Activated naive CD4-positive, alpha-beta T cell treated with anti-CD3 and anti-CD28 coated beads, Interleukin-2, amount 50 U/mL, for 72 hours (primary cell): ENCODE results near the gene CACNB4. TPM values are rescaled to one million over a fixed set of nuclear protein-coding genes. Genes with fewer than 3 reads are reported as not detected.
"Not testable (repeated sequence)": the region's sequence is repeated elsewhere in the genome, so short reads cannot be mapped to it uniquely, and the experiment has no call there.

ENCODE experiments used
- ATAC-seq, 2 donors: fragments of 150-1000 bp; cut with Tn5 transposase; 2 replicates each; pipeline ENCODE4 v1.10.0; 2021; ENCODE audit warnings: mild to moderate bottlenecking in 2 of 2, moderate library complexity in 2 of 2
- DNase-seq, 2 donors: peaks; one replicate each; pipeline ENCODE4 v3.0.0; 2021 to 2022; ENCODE audit warnings: low spot score in 2 of 2
- H3K27ac Mint-ChIP-seq, 2 donors: one replicate each; pipeline ENCODE4 v1.8.0; 2022; ENCODE audit warnings: mild to moderate bottlenecking in 2 of 2, mixed read lengths in 2 of 2
- H3K36me3 Mint-ChIP-seq, 2 donors: one replicate each; pipeline ENCODE4 v1.8.0; 2022; ENCODE audit warnings: mixed read lengths in 2 of 2
- H3K9me3 Mint-ChIP-seq, 2 donors: one replicate each; pipeline ENCODE4 v1.8.0; 2022; ENCODE audit warnings: mixed read lengths in 2 of 2
- total RNA-seq, 2 donors: library from RNA; stranded (reverse); gene quantifications; one replicate each; pipeline ENCODE4 v1.2.3, GENCODE V29; 2022

The CACNB4 gene
- total RNA-seq, 2 donors from 2014 or later, result 0.32 to 1.5 TPM

DNA sequence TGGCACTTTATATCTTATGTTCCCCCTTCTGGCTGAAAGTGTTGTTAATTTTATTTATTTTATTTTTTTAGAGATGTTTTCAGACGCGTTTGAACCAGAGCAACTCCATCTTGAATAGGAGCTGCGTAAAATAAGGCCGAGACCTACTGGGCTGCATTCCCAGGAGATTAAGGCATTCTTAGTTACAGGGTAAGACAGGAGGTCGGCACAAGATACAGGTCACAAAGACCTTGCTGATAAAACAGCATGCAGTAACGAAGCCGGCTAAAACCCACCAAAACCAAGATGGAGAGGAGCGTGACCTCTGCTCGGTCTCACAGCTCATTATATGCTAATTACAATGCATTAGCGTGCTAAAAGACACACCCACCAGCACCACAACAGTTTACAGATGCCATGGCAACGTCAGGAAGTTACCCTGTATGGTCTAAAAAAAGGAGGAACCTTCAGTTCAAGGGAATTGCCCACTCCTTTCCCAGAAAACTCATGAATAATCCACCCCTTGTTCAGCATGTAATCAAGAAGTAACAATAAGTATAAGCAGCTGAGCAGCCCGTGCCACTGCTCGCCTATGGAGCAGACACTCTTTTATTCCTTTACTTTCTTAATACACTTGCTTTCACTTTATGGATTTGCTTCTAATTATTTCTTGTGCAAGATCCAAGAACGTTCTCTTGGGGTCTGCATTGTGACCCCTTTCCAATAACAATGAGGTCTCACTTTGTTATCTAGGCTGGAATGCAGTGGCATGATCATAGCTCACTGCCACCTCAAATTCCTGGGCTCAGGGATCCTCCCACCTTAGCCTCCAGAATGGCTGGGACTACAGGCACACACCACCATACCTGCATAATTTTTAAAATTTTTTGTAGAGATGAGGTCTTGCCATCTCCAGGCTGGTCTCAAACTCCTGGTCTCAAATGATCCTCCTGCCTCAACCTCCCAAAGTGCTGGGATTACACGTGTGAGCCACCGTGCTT lies 55.9 kb downstream of the CACNB4 start:
- H3K9me3 Mint-ChIP-seq, result no peaks in the 10 kb centered on the region

GRCh38 chr2:152038441-152038958 lies 60.3 kb downstream of the CACNB4 start:
- ATAC-seq (no peak), DNase-seq (no peak)
- no peaks in the 10 kb centered on the region for H3K36me3 Mint-ChIP-seq
- H3K27ac Mint-ChIP-seq, result no peak overlapping the region
- H3K9me3 Mint-ChIP-seq, result no peaks in the 10 kb centered on the region

More for the DNA sequence above, 55.9 kb downstream of the CACNB4 start:
- no peak for ATAC-seq
- DNase-seq, result no peak
- no peak overlapping the region for H3K27ac Mint-ChIP-seq
- H3K36me3 Mint-ChIP-seq, result no peaks in the 10 kb centered on the region

DNA sequence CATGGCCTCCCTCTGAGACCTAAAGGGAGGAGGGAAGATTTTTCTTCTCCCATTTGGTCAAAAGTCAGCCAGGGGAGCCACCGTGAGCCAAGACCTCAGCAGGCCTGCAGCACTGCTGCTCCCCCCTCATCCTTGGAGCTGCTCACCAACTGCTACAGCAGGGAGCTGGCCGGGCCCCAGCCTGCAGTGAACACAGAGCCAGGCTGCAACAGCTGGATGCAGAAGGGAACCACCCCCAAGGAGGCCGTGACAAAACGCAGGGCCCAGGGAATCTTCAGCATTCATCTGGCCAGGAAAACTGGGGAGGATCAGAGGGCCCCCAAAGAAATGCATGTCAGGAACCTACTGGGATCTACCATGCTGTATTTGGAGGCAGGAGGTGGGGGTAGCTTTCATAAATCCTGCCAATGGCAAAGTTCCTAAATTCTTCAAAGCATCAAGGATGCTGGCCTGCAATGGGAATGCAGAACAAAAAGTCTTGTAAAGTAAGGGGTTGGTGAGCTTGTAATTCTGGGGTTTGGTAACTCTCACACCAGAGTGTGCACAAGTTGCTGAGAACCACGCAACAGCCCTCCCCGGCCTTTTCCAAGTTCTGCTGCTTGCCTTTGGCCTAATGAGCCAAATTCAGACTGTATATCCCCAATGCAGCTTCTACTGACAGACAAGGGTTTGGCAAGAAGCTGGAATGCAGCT lies 61.0 kb downstream of the CACNB4 start:
- DNase-seq (no peak), ATAC-seq (no peak)
- no peak overlapping the region for H3K27ac Mint-ChIP-seq
- H3K9me3 Mint-ChIP-seq, result no peaks in the 10 kb centered on the region
- H3K36me3 Mint-ChIP-seq, result no peaks in the 10 kb centered on the region

- no peaks in the 10 kb centered on the region for H3K9me3 Mint-ChIP-seq
- DNase-seq (peak in 1 of 2 donors; percentile 55), ATAC-seq (peak; percentile 49 to 78)
- H3K27ac Mint-ChIP-seq, result no peak overlapping the region
- H3K36me3 Mint-ChIP-seq, result no peaks in the 10 kb centered on the region
Observed at GRCh38 chr2:152036611-152037469, 62.0 kb downstream of the CACNB4 start.

GRCh38 chr2:152034257-152034801 lies 64.5 kb downstream of the CACNB4 start:
- ATAC-seq (no peak), DNase-seq (no peak)
- H3K27ac Mint-ChIP-seq, result no peak overlapping the region
- H3K36me3 Mint-ChIP-seq, result no peaks in the 10 kb centered on the region
- no peaks in the 10 kb centered on the region for H3K9me3 Mint-ChIP-seq

DNA sequence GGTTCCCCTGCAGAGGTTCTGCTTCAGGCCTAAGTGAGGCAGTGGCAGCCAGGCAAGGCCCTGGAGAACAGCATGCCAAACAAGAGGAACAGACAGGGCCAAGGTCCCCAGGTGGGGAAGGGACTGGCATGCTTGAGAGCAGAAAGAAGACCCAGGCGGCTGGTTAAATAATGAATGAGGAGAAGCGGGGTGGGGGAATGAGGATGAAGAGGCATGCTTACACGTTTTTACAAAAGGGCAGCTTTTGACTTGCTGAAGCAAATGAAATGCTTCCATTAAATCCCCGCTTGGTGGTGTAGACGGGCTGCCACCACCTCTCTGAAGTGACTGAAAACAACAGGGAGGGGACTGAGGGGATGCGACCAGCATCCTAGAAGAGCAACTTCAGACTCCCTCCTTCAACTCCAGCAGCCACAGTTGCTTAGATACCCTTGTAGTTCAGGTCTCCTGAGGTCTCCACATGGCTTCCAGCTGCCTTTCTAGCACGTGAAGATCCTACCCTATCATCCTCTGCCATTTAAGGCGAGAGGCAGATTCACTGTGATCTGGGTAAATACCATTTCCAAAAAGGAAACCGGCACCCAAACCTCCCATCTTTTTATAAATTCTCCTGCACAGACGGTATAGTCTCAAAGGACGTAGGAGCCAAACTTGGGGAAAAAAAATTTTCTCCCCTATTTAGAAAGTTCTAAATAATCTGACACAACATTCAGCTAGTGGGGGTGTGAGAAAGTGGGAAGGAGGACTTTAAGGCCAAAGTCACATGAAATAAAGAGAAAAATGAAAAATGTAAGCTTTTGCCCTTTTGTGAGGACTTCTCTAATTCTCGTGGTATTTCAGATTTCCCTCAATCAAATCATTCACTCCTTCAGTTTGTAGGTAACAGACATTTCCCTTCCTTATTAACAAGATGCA lies 65.6 kb downstream of the CACNB4 start:
- DNase-seq, result no peak
- Mint-ChIP-seq H3K9me3 (no peaks in the 10 kb centered on the region), H3K27ac (peak overlapping the region in 1 of 2 donors; percentile 68), H3K36me3 (no peaks in the 10 kb centered on the region)
- ATAC-seq, result no peak

DNA sequence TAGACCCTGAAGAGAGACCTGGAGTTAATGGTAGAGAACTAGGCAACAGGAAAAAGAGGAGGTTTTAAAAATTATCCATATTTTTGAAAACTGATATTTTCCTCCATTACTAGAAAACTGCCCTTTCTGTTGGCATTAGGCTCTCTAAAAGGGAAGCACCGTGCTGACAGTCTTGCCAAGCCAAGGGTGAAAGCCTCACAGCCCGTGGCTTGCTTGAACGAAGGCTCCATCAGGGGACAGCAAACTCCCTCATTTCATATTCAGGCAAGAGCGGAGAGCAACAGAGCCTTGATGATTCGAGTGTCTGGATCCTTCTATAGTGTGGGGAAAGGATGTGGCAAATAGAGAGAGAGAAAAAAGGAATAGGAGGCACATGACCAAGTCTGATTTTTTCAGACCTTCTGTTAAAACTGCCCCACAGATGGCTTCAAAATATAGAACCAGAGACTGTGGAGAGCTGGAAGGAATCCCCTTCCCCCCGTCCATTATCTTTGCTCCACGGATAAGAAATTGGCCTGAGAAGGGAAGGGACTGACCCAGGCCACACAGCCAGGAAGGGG lies 67.0 kb downstream of the CACNB4 start:
- no peaks in the 10 kb centered on the region for H3K36me3 Mint-ChIP-seq
- no peak for DNase-seq
- H3K9me3 Mint-ChIP-seq, result no peaks in the 10 kb centered on the region
- H3K27ac Mint-ChIP-seq, result no peak overlapping the region
- no peak for ATAC-seq

DNA sequence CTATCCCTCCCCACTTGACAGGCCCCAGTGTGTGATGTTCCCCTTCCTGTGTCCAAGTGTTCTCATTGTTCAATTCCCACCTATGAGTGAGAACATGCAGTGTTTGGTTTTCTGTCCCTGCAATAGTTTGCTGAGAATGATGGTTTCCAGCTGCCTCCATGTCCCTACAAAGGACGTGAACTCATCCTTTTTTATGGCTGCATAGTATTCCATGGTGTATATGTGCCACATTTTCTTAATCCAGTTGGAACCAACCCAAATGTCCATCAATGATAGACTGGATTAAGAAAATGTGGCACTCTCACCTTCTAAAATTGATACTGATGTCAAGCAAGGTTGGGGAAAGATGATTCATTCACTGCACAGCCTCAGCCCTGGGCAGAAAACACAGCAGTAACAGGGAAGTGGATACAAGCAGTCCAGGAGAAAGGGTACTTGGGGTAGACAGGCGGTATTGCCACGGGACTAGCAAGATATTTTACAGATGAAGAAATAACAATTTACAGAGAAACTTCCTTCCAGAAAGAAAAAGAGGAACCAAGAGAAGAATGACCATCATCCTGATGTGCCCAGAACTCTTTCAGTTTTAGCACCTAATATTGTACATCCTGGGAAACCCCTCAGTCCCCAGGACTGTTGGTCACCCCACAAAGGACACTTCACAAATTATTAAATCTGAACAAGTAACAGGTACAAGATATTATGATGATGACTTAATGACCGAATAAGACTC lies 68.1 kb downstream of the CACNB4 start:
- ATAC-seq, H3K36me3 Mint-ChIP-seq: not testable (repeated sequence)

GRCh38 chr2:152028182-152028862 lies 70.5 kb downstream of the CACNB4 start:
- no peak for DNase-seq
- ATAC-seq, result no peak
- no peaks in the 10 kb centered on the region for H3K36me3 Mint-ChIP-seq
- no peaks in the 10 kb centered on the region for H3K9me3 Mint-ChIP-seq
- no peak overlapping the region for H3K27ac Mint-ChIP-seq

More for the DNA sequence above, 68.1 kb downstream of the CACNB4 start:
- not testable (repeated sequence) for H3K27ac Mint-ChIP-seq, DNase-seq, H3K9me3 Mint-ChIP-seq

- peak overlapping the region in 1 of 2 donors; percentile 67 for H3K27ac Mint-ChIP-seq
- H3K36me3 Mint-ChIP-seq, result no peaks in the 10 kb centered on the region
- DNase-seq (peak; percentile 69 to 84), ATAC-seq (peak; percentile 98)
- H3K9me3 Mint-ChIP-seq, result no peaks in the 10 kb centered on the region
Observed at GRCh38 chr2:152025678-152026287, 73.1 kb downstream of the CACNB4 start.

GRCh38 chr2:152024477-152024876 lies 74.4 kb downstream of the CACNB4 start:
- H3K27ac Mint-ChIP-seq, result no peak overlapping the region
- H3K9me3 Mint-ChIP-seq, result no peaks in the 10 kb centered on the region
- no peaks in the 10 kb centered on the region for H3K36me3 Mint-ChIP-seq
- no peak for ATAC-seq
- no peak for DNase-seq

DNA sequence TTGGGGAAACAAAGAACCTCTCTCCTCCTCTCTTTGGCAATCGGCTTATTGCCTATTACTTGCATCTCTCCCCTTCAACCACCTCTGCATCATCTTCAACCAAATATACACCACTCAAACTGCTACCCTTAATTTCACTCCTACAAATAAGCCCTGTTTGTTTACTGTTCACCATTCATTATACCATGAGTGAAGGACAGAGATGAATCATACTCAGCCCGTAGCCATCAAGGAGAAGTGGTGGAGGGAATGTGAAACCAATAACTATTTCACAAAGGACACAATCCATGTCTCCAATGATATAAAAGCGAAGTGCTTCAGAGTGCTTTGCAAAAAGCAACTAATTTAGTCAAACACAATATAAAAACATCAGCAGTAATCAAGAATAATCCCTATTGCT lies 76.8 kb downstream of the CACNB4 start:
- DNase-seq (no peak), ATAC-seq (no peak)
- no peaks in the 10 kb centered on the region for H3K36me3 Mint-ChIP-seq
- no peaks in the 10 kb centered on the region for H3K9me3 Mint-ChIP-seq
- H3K27ac Mint-ChIP-seq, result no peak overlapping the region

GRCh38 chr2:152021001-152021400 lies 77.8 kb downstream of the CACNB4 start:
- DNase-seq, H3K27ac Mint-ChIP-seq, H3K36me3 Mint-ChIP-seq, H3K9me3 Mint-ChIP-seq, ATAC-seq: not testable (repeated sequence)

GRCh38 chr2:152019732-152020131 lies 79.1 kb downstream of the CACNB4 start:
- Mint-ChIP-seq H3K27ac (no peak overlapping the region), H3K9me3 (no peaks in the 10 kb centered on the region), H3K36me3 (no peaks in the 10 kb centered on the region)
- no peak for ATAC-seq
- no peak for DNase-seq
